ENCODE data around the gene HES4. TPM values are rescaled to one million over a fixed set of nuclear protein-coding genes. Genes with fewer than 3 reads are reported as not detected.

Gene HES4
- total RNA-seq: 0.91 and 4.0 TPM in 2 replicates

GRCh38 chr1:999725-1000356, at the start of gene HES4:
TSS of gene HES4 (minus strand) at chr1:1000097. CDS start at chr1:999973, 124 bp downstream.

DNA sequence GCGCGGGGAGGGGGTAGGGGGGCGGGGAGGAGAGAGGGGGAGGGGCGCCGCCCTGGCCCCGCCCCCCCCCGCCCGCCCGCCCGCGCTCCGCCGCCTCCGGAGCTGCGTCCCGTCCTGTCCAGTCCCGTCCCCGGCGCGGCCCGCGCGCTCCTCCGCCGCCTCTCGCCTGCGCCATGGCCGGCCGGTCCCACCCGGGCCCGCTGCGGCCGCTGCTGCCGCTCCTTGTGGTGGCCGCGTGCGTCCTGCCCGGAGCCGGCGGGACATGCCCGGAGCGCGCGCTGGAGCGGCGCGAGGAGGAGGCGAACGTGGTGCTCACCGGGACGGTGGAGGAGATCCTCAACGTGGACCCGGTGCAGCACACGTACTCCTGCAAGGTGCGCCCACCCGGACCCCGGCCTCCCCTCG, 20.1 kb upstream of the HES4 start, which contains the start of gene AGRN:
AGRN (plus strand) TSS at position 121 of the 405 bp plus-strand sequence; CDS start at position 174, 53 bp downstream.

DNA sequence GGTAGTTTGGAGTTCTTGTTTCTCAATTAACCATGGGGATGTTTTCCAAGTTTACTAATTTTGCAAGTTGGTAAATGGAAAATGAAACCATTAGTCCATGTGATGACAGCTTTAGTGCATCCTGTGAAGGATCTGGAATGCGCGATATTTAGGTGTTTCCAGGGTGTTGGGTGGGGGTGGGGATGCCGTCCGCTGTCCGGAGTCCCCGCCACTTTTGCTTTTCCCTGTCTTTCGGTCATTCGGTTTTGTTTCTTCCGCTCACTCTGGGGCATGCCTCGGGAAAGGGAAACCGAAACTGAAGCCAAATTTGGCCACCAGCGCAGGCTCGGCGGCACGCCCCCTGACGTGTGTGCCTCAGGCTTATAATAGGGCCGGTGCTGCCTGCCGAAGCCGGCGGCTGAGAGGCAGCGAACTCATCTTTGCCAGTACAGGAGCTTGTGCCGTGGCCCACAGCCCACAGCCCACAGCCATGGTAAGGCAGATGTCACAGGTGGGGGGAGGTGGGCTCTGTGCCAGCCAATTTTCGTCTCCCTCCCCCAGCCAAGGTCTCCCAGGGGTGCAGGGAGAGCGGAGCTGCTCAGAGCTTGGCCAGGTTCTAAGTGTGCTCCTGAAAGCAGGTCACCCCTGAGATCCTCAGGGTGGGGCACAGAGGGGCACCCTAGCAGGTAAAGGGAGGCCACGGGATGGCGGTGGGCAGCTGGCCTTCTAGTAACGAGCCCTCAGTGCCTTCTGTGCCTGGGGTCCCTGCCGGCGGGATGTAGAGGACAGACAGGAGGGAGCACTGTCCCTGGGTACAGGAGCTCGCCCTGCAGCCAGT, 13.4 kb upstream of the HES4 start, which contains the start of gene ISG15:
ISG15 (plus strand) TSS at position 393 of the 817 bp plus-strand sequence; CDS start at position 470, 77 bp downstream.

GRCh38 chr1:981955-982558, 17.8 kb downstream of the HES4 start, which contains the start of gene PERM1:
TSS of gene PERM1 (minus strand) at chr1:982093. CDS start at chr1:981029, 1,064 bp downstream.

GRCh38 chr1:966135-966703, 33.7 kb downstream of the HES4 start, which contains the start of gene PLEKHN1:
TSS of gene PLEKHN1 (plus strand) at chr1:966482. CDS start at chr1:966532, 50 bp downstream.

DNA sequence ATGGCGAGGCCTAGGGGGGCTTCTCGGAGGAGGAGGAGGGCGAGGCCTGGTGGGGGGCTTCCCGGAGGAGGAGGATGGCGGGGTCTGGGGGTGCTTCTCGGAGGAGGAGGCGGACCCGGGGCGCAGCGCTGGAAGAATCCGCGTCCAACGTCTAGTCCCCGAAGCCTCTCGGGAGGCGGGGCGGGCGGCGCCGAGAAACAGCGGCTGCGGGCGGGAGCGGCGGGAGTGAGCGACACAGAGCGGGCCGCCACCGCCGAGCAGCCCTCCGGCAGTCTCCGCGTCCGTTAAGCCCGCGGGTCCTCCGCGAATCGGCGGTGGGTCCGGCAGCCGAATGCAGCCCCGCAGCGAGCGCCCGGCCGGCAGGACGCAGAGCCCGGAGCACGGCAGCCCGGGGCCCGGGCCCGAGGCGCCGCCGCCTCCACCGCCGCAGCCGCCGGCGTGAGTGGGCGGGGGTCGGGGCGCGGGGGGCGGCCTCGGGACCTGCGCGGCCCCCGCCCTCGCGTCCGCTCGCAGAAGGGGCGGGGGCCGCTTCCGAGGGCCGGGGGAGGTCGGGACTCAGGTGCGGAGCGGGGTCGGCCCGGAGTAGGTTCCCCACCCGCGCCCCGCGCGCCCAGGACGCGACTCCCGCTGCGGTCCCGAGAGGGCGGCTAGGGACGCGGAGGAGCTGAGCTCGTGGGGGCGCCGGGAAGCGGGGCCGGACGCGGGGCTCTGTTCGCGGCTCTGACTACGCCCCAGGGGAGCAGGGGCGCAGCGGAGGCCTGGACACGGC, 39.4 kb downstream of the HES4 start, which contains the start of gene KLHL17:
KLHL17 (plus strand) TSS at position 222 of the 769 bp plus-strand sequence; CDS start at position 332, 110 bp downstream.

DNA sequence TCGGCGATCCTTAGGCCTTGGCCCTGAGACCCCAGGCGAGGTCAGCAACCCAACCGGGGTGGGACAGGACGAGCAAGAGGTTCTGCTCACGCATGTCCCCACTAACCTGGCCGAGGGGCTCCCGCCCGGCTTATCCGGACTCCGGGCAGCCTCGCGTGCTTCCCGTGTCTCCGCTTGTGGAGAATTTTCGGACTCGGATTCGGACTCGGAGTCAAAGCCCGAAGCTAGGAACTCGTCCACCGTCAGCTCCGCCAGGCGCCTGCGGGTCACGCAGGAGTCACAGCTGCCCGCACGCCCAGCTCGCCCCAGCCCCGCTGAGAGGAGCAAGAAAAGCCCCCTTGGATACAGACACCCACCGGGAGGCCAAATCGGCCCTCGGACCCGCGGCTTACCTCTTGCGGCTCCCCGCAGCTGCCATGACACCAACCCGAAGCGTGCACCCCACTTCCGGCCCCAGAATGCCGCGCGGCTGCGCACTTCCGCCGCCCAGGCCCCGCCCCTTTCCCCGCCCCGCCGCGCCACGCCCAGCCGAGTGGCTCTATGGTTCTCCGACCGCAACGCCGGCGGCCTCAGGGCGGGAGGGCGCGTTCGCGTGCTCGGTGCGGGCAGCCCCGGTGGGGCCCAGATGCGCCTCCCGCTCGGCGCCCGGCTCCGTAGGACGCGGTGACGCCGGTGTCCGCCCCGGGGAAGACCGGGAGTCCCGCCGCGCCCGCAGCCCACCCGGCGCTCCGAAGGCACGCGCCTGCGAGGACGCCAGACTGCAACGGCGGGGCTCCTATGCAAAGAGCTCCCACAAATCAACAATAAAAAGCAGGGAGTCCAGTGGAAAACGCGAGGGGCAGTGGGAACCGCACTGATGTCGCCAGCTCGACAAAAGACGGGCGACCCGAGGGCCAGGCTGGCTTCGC, 40.8 kb downstream of the HES4 start, which contains the start of gene NOC2L:
NOC2L (minus strand) TSS at position 434 of the 908 bp plus-strand sequence; CDS start at position 418, 16 bp downstream.

Small RNA genes within 50 kb of the gene (small RNA-seq; reads per million reads assigned to genes)
- not detected for gene AL645608.3

Other genes starting within 250 kb of the HES4 start
- 19.9 and 36.2 TPM in 2 replicates for gene SAMD11, start 76.2 kb downstream of the HES4 start, total RNA-seq
- gene NOC2L, start 40.8 kb downstream of the HES4 start, total RNA-seq: 47.2 and 47.3 TPM in 2 replicates
- 2.7 and 4.3 TPM in 2 replicates for gene KLHL17, start 39.5 kb downstream of the HES4 start, total RNA-seq
- gene PLEKHN1, start 33.6 kb downstream of the HES4 start, total RNA-seq: 0.76 and 0.91 TPM in 2 replicates
- 0.13 TPM in 1 of 2 replicates, not detected in the other for gene PERM1, start 18.0 kb downstream of the HES4 start, total RNA-seq
- gene ISG15, start 13.4 kb upstream of the HES4 start, total RNA-seq: 22.7 and 38.0 TPM in 2 replicates
- 19.3 and 22.5 TPM in 2 replicates for gene AGRN, start 20.0 kb upstream of the HES4 start, total RNA-seq
- not detected in 2 replicates for gene RNF223, start 74.2 kb upstream of the HES4 start, total RNA-seq
- 4.8 and 5.2 TPM in 2 replicates for gene C1orf159, start 116.0 kb upstream of the HES4 start, total RNA-seq
- gene TTLL10, start 173.8 kb upstream of the HES4 start, total RNA-seq: not detected in 2 replicates
- 0.32 and 0.39 TPM in 2 replicates for gene TNFRSF18, start 206.5 kb upstream of the HES4 start, total RNA-seq
- gene TNFRSF4, start 214.1 kb upstream of the HES4 start, total RNA-seq: 0.13 TPM in 1 of 2 replicates, not detected in the other
- gene SDF4, start 231.9 kb upstream of the HES4 start, total RNA-seq: 121 and 122 TPM in 2 replicates
- gene B3GALT6, start 232.1 kb upstream of the HES4 start, total RNA-seq: 16.3 and 18.9 TPM in 2 replicates
- 0.43 and 0.65 TPM in 2 replicates for gene C1QTNF12, start 246.6 kb upstream of the HES4 start, total RNA-seq

Data from articular chondrocyte of knee joint (primary cell).